NCI-H146 treated with DMSO at 0.1 percent for 48 hours (cell line): ENCODE measurements around the gene UBXN2A.
"Not testable (repeated sequence)": the region's sequence is repeated elsewhere in the genome, so short reads cannot be mapped to it uniquely, and the experiment has no call there.

ENCODE experiments used
- DNase-seq: peaks from one replicate; lab custom pipeline; 2025; ENCODE audit not compliant: unreplicated experiment; lab: John Stamatoyannopoulos, UW

UBXN2A gene

DNA sequence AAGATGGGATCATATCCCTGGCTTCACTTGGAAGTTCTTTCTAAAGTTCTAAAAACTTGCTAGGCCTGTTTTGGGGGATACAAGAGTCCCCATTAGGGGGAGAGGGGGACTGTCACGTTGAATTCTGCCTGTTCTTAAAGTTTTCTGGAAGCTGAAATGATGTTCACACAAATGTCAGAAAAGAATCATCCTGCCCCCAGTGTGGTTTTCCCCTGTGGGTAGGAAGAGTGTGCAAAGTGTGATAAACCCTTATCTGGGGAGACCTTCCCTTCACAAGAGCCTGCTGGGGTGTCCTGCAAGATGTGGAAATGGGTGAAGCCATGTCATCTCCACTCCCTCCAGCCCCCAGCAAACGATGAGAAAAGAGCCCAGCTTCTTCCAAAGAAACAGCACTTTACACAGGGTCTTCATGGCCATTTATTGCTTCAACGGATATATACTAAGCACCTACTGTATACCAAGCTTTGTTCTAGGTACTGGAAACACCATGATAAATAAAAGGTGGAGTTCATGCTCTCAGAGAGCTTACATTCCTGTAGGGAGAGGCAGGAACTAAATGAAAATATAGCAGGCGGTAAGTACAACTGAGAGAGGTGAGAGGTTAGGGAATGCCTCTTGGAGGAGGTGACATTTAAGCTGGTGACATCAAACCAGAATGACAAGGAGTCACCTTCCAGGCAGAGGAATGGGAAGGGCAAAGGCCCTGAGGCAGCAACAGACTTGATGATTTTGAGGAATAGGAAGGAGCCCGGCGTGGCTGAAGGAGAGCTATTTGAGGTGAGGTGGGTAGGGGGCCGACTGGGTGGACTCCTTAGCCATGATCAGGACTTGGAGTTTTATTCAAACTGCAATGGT, 71.2 kb downstream of the UBXN2A start:
- no peak for DNase-seq

GRCh38 chr2:24012521-24013188, 72.4 kb downstream of the UBXN2A start:
- no peak for DNase-seq

GRCh38 chr2:24014902-24015301, 74.6 kb downstream of the UBXN2A start:
- not testable (repeated sequence) for DNase-seq

DNA sequence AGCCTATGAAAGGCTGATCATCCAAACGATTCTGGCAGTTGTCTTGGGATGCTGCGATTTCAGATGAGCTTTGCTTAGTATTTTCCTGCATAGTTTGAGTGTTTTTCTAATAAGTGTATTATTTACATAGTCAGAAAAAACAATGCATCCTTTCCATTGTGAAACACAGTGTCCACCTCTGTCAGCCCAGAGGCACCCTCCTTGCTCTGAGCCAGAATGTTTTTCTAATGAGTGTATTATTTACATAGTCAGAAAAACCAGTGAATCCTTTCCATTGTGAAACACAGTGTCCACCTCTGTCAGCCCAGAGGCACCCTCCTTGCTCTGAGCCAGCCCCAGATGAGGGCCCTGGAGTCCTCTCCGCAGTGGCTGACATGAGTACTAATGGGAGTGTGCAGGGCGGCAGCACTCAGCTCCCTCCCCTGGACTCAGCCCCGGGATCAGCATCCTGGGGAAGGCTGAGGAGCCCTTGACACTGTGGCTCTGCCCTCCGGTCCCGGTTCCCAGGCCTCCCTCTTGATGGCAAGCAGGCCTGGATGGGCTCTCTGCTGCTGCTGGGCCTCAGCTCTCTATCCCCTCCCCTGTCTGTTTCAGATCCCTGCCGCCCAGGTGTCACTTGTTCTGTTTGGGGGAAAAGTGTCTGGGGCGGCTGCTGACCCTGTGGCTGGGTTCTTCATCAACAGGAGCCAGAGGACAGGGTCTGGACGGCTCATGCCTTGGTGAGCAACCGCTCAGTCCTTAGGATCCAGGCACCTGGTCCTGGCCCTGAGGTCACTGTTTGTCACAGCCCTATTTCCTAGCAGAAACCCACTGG, 75.5 kb downstream of the UBXN2A start:
- DNase-seq = no peak

GRCh38 chr2:24016376-24016761, 76.1 kb downstream of the UBXN2A start:
- DNase-seq = no peak

DNA sequence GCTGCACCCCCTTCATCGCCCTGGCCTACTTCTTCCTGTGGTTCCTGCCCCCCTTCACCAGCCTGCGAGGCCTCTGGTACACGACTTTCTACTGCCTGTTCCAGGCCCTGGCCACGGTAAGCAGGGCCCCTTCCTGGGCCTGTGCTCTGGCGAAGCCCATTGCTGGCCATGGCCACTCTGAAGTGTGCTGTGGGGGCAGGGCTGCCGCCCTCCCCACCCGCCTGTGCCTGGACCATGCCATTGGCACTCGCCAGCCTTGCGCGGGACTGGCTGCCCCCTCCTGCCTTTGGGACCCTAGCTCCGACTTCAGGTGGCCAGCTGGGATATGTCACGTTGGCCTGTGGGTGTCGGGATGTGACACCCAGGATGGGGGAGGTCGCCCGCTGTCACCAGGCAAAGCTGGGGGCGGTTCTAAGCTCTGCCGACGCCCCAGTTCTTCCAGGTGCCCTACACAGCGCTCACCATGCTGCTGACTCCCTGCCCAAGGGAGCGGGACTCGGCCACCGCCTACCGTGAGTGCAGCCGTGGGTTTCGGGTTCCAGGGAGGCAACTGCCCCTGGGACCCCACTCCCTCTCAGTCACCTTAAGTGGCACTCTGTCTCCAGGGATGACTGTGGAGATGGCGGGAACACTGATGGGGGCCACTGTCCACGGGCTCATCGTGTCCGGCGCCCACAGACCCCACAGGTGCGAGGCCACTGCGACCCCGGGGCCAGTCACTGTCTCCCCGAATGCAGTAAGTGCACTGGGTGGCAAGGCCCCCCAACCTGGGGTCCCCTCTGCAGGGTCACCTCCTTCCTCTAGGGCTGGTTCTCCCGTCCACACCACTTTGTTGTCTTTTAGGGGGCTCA, 76.8 kb downstream of the UBXN2A start:
- no peak for DNase-seq

DNA sequence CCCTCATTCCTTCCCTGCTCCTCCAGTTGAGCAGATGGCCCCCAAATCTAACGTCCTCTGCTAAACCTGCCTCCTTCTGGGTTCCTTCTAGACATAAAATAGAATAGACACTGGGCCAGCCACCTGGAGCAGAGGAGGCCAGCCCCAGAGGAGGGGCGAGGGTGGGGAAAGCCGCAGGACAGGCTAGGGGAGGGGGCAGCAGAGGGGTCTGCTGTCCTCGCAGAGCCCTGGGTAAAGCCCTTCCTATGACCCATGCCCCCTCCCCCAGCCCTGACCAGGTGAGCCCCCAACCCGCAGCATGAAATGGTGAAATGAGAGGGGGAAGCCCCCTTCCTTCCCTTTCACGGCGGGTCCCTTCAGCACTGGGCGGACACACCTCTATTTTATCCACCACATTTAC, 77.4 kb downstream of the UBXN2A start:
- DNase-seq = no peak

DNA sequence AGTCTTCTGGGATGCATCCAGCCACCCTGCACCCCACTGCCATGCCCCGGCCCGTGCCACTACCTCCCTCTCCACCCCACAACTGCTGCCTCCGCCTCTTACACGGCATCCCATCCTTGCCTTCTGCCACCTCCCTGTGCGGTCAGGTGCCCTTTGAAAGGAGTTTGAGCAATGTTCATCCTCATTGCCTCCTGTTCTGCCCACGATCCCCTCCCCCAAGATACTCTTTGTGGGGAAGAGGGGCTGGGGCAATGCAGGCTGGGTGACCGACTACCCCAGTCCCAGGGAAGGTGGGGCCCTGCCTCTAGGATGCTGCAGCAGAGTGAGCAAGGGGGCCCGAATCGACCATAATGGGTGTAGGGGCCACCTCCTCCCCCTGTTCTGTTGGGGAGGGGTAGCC, 78.0 kb downstream of the UBXN2A start:
- DNase-seq = no peak

GRCh38 chr2:24019729-24020128, 79.5 kb downstream of the UBXN2A start:
- DNase-seq = no peak

DNA sequence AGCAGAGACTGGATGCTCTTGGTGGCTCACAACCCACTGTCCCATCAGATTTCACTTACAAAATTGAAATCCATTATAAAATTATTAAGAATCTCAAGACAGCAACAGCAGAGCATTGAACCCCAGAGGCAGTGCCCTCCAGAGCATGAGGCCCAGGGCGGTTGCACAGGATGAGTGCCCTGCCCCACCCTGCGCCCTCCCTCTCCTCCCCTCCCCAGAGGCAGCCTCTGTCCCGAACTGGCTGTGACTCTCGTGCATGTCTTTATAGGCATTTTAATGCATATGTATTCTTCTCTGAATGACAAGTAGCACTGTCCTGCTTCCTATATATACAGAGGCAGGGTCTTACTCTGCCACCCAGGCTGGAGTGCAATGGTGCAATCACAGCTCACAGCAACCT, 80.0 kb downstream of the UBXN2A start:
- DNase-seq = no peak

GRCh38 chr2:24021122-24021998, 81.1 kb downstream of the UBXN2A start:
- no peak for DNase-seq

GRCh38 chr2:24022324-24022974, 82.2 kb downstream of the UBXN2A start:
- no peak for DNase-seq

DNA sequence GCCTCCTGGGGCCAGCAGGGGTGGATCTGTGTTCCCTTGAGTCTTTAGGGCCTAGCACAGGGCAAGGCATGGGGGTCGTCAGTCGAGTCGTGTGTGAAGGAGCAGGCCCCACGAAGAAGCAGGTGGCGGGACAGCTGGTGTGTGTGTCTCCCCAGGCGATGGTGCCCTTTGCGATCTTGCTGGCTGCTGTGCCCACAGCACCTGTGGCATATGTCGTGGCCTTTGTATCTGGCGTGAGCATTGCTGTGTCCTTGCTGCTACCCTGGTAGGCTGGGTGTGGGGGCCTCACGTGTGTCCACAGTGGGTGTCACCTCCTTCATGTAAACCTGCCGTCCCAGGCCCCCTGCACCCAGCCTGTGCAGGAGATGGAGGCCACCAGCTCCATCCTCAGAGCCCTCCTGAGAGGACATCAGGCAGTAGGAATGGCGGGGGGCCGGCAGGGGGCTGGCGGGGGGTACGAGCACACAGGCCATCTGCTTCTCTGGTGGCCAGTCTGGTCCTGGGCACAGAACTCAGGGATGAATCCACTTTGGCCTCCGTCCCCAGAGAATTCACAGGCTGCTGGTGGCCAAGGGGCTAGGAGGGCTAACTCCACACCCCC, 82.8 kb downstream of the UBXN2A start:
- DNase-seq = no peak

GRCh38 chr2:24024018-24024417, 83.8 kb downstream of the UBXN2A start:
- DNase-seq = no peak

DNA sequence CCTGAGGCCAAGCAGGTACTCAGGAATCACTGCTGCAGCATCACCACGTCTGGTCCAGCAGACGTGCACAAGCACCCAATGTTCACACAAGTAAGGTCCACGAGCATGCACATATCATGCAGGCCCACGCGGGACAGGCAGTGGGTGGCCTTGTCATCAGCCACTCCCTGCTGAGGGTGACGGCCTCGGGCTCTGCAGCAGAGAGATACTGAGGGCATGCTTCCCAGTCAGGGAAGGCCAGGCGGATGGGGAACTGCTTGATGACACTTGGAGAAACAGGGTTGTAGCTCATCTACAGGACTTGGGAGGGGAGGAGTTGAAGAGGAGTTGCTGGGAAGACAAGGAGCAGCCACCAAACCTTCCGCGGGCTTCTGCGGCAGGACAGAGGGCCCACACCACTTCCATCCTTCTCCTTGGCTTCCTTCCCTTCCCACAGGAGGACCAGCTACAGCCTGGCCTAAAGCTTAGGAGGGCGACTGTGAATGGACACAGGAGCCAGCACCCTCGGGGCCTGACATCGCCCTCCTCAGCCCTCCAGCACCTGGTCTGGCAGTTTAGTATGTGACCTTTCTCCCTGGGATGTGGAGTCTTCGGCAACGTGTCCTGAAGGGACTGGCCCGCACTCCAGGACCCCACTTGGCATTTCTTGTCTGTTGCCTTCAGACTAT, 84.9 kb downstream of the UBXN2A start:
- DNase-seq = no peak

GRCh38 chr2:24026233-24026632, 86.0 kb downstream of the UBXN2A start:
- DNase-seq = no peak

GRCh38 chr2:24038786-24039499, 98.7 kb downstream of the UBXN2A start:
- no peak for DNase-seq

GRCh38 chr2:24040511-24040910, 100.2 kb downstream of the UBXN2A start:
- no peak for DNase-seq
